ENCODE data around the gene LSP1. TPM values are rescaled to one million over a fixed set of nuclear protein-coding genes. Genes with fewer than 3 reads are reported as not detected.
"Not testable (repeated sequence)": the region's sequence is repeated elsewhere in the genome, so short reads cannot be mapped to it uniquely, and the experiment has no call there.

Gene LSP1
- total RNA-seq, 1 donor from 2014 or later = 301 TPM

- Mint-ChIP-seq H3K27me3 (no peaks in the 10 kb centered on the region), H3K36me3 (ENCODE audit: low read depth) (peaks cover 26% of the 10 kb centered on the region), H3K4me1 (peaks cover 66% of the 10 kb centered on the region), H3K9me3 (no peaks in the 10 kb centered on the region), H3K27ac (peak overlapping the region; percentile 50), H3K4me3 (no peak overlapping the region)
- TF ChIP-seq CTCF (IDR thresholded peaks at IDR 0.05) = no peak
- POLR2A ChIA-PET = no interaction called here
- intact Hi-C loops (cut with micrococcal nuclease) = no loop called here
- CTCF ChIA-PET = no interaction called here
- DNase-seq (no peak), ATAC-seq (ENCODE audit: low read depth) (no peak)
Measured at GRCh38 chr11:1872267-1872985, 19.5 kb downstream of the LSP1 start.

GRCh38 chr11:1873048-1873812 lies 20.3 kb downstream of the LSP1 start:
- intact Hi-C loops (cut with micrococcal nuclease) = no loop called here
- Mint-ChIP-seq H3K27ac (peak overlapping the region; percentile 50), H3K36me3 (ENCODE audit: low read depth) (peaks cover 30% of the 10 kb centered on the region), H3K9me3 (no peaks in the 10 kb centered on the region), H3K27me3 (no peaks in the 10 kb centered on the region), H3K4me1 (peaks cover 65% of the 10 kb centered on the region), H3K4me3 (no peak overlapping the region)
- ChIA-PET CTCF (no interaction called here), POLR2A (interaction anchor here (0.6 kb wide), 1 partner anchor 9 kb away, joined by 11 read pairs; no protein-coding TSS in a partner anchor)
- no peak for TF ChIP-seq CTCF (IDR thresholded peaks at IDR 0.05)
- no peak for ATAC-seq (ENCODE audit: low read depth)
- DNase-seq = no peak

GRCh38 chr11:1873813-1874150 lies 20.9 kb downstream of the LSP1 start:
- H3K27ac Mint-ChIP-seq, CTCF ChIA-PET: not testable (repeated sequence)

GRCh38 chr11:1874441-1875092 lies 21.7 kb downstream of the LSP1 start:
- DNase-seq; H3K27ac Mint-ChIP-seq; H3K4me3 Mint-ChIP-seq; H3K27me3 Mint-ChIP-seq; POLR2A ChIA-PET; ATAC-seq (ENCODE audit: low read depth); intact Hi-C loops (cut with micrococcal nuclease); H3K9me3 Mint-ChIP-seq; CTCF ChIA-PET: not testable (repeated sequence)
- Mint-ChIP-seq H3K36me3 (ENCODE audit: low read depth) (peaks cover 26% of the 10 kb centered on the region), H3K4me1 (peaks cover 64% of the 10 kb centered on the region)

More at GRCh38 chr11:1873813-1874150, 20.9 kb downstream of the LSP1 start:
- H3K9me3 Mint-ChIP-seq; H3K4me3 Mint-ChIP-seq; POLR2A ChIA-PET; H3K27me3 Mint-ChIP-seq; DNase-seq; ATAC-seq (ENCODE audit: low read depth); intact Hi-C loops (cut with micrococcal nuclease): not testable (repeated sequence)
- Mint-ChIP-seq H3K36me3 (ENCODE audit: low read depth) (peaks cover 31% of the 10 kb centered on the region), H3K4me1 (peaks cover 66% of the 10 kb centered on the region)

- no peaks in the 10 kb centered on the region for H3K27me3 Mint-ChIP-seq
- DNase-seq (no peak), ATAC-seq (ENCODE audit: low read depth) (no peak)
- no peaks in the 10 kb centered on the region for H3K9me3 Mint-ChIP-seq
- H3K4me1 Mint-ChIP-seq = peaks cover 64% of the 10 kb centered on the region
- peaks cover 21% of the 10 kb centered on the region for H3K36me3 Mint-ChIP-seq (ENCODE audit: low read depth)
- ChIA-PET POLR2A (no interaction called here), CTCF (interaction anchor here (1.5 to 1.8 kb wide), 2 partner anchors 13 to 18 kb away, joined by 4 read pairs; no protein-coding TSS in a partner anchor)
- TF ChIP-seq CTCF (IDR thresholded peaks at IDR 0.05) = no peak
- intact Hi-C loops (cut with micrococcal nuclease) = no loop called here
- H3K4me3 Mint-ChIP-seq = no peak overlapping the region
- H3K27ac Mint-ChIP-seq = no peak overlapping the region
Measured at GRCh38 chr11:1875093-1875850, 22.4 kb downstream of the LSP1 start.

- H3K27me3 Mint-ChIP-seq; H3K9me3 Mint-ChIP-seq; H3K4me3 Mint-ChIP-seq; intact Hi-C loops (cut with micrococcal nuclease); ATAC-seq (ENCODE audit: low read depth); H3K27ac Mint-ChIP-seq: not testable (repeated sequence)
- peak; percentile 16 for DNase-seq
- ChIA-PET POLR2A (interaction anchor here (0.9 to 1.7 kb wide), 3 partner anchors 21 to 30 kb away, joined by 3 to 8 read pairs (median 4); no protein-coding TSS in a partner anchor), CTCF (interaction anchor here (0.7 to 1.8 kb wide), 7 partner anchors 13 to 268 kb away, joined by 3 to 7 read pairs (median 3); partner anchors contain the start of genes LSP1 and TNNI2)
- H3K36me3 Mint-ChIP-seq (ENCODE audit: low read depth) = peaks cover 16% of the 10 kb centered on the region
- H3K4me1 Mint-ChIP-seq = peaks cover 64% of the 10 kb centered on the region
Measured at GRCh38 chr11:1875851-1876301, 23.0 kb downstream of the LSP1 start.

Measured in activated B cell treated with CpG ODN at 0.5 μM for 24 hours (primary cell).